ENCODE measurements around the gene CIRBP.

The CIRBP gene

GRCh38 chr19:1270213-1270853 is 1.2 kb downstream of the CIRBP start:
- DNase-seq = no peak

GRCh38 chr19:1270854-1271527 is 1.9 kb downstream of the CIRBP start:
- no peak for DNase-seq

- no peak for DNase-seq
Observed at GRCh38 chr19:1271528-1272422, 2.6 kb downstream of the CIRBP start.

- no peak for DNase-seq
Observed at GRCh38 chr19:1272423-1273262, 3.5 kb downstream of the CIRBP start.

GRCh38 chr19:1273263-1274041 is 4.3 kb downstream of the CIRBP start:
- no peak for DNase-seq

- DNase-seq = no peak
Observed at GRCh38 chr19:1274081-1274851, 5.1 kb downstream of the CIRBP start.

GRCh38 chr19:1274852-1275259 is 5.7 kb downstream of the CIRBP start:
- DNase-seq = no peak

- DNase-seq = peak; percentile 93 to 97
Observed at GRCh38 chr19:1275260-1275975, 6.3 kb downstream of the CIRBP start, which contains the start of gene FAM174C. TSS of gene FAM174C (plus strand) at chr19:1275530. CDS start at chr19:1275550, 20 bp downstream.

- DNase-seq = no peak
Observed at GRCh38 chr19:1275976-1276627, 7.0 kb downstream of the CIRBP start.

GRCh38 chr19:1276628-1277022 is 7.5 kb downstream of the CIRBP start:
- no peak for DNase-seq

- DNase-seq = no peak
Observed at GRCh38 chr19:1277061-1277460, 7.9 kb downstream of the CIRBP start.

- no peak for DNase-seq
Observed at GRCh38 chr19:1278074-1278473, 8.9 kb downstream of the CIRBP start.

GRCh38 chr19:1278713-1279660 is 9.9 kb downstream of the CIRBP start:
- DNase-seq = no peak

- DNase-seq = peak; percentile 56 to 84
Observed at GRCh38 chr19:1279782-1280341, 10.7 kb downstream of the CIRBP start.

GRCh38 chr19:1280636-1281568 is 11.8 kb downstream of the CIRBP start:
- DNase-seq = no peak

- DNase-seq = no peak
Observed at GRCh38 chr19:1281569-1282287, 12.6 kb downstream of the CIRBP start.

Measured in NCI-H187 (cell line).